OCI-LY1 (cell line): ENCODE measurements around the gene ZNF219.

Experiments
- H2AFZ ChIP-seq: fragments of 200-600 bp; sonication (generic), shearing (Covaris generic); 2 replicates; pipeline ENCODE4 v1.6.0; 2014; ENCODE audit warnings: antibody characterized with exemption, mild to moderate bottlenecking, low read length
- H3F3A ChIP-seq: fragments of 200-600 bp; sonication (generic), shearing (Covaris generic); 2 replicates; pipeline ENCODE4 v1.6.0; 2014; ENCODE audit warnings: mild to moderate bottlenecking, antibody characterized with exemption, low read length, moderate library complexity; ENCODE audit not compliant: insufficient read depth
- H3K27ac ChIP-seq: fragments of 200-600 bp; sonication (generic); 2 replicates; pipeline ENCODE4 v1.5.1; 2014; ENCODE audit warnings: low read length, mixed run types, mild to moderate bottlenecking, low read depth; ENCODE audit not compliant: poor library complexity, severe bottlenecking
- H3K27me3 ChIP-seq: fragments of 200-600 bp; sonication (generic); 2 replicates; pipeline ENCODE4 v1.6.0; 2014; ENCODE audit warnings: antibody characterized with exemption, mild to moderate bottlenecking, low read length, moderate library complexity; ENCODE audit not compliant: insufficient read depth
- H3K36me3 ChIP-seq: fragments of 200-600 bp; sonication (generic); 2 replicates; pipeline ENCODE4 v1.6.1; 2014; ENCODE audit warnings: mild to moderate bottlenecking, antibody characterized with exemption, low read length, moderate library complexity, mixed read lengths; ENCODE audit not compliant: insufficient read depth
- H3K4me1 ChIP-seq: fragments of 200-600 bp; sonication (generic); 2 replicates; pipeline ENCODE4 v1.5.1; 2014; ENCODE audit warnings: mild to moderate bottlenecking, low read length, moderate library complexity; ENCODE audit not compliant: insufficient read depth, severe bottlenecking
- H3K4me2 ChIP-seq: fragments of 200-600 bp; sonication (generic), shearing (Covaris generic); 2 replicates; pipeline ENCODE4 v1.6.1; 2014; ENCODE audit warnings: low read length
- H3K4me3 ChIP-seq: fragments of 200-600 bp; sonication (generic); 2 replicates; pipeline ENCODE4 v1.5.1; 2014; ENCODE audit warnings: low read length, low read depth, mild to moderate bottlenecking, mixed read lengths; ENCODE audit not compliant: poor library complexity, severe bottlenecking
- H3K79me2 ChIP-seq: fragments of 200-600 bp; shearing (Covaris generic); 2 replicates; pipeline ENCODE4 v1.6.1; 2016; ENCODE audit warnings: mixed run types, low read length, mixed read lengths; ENCODE audit not compliant: insufficient read depth
- H3K9ac ChIP-seq: fragments of 200-600 bp; sonication (generic), shearing (Covaris generic); 2 replicates; pipeline ENCODE4 v1.6.1; 2014; ENCODE audit warnings: mild to moderate bottlenecking, low read length, mixed read lengths
- H3K9me2 ChIP-seq: fragments of 200-600 bp; sonication (generic), shearing (Covaris generic); 2 replicates; pipeline ENCODE4 v1.6.1; 2014; ENCODE audit warnings: low read depth, mild to moderate bottlenecking, low read length, mixed read lengths
- H3K9me3 ChIP-seq: fragments of 200-600 bp; shearing (Covaris generic); 2 replicates; pipeline ENCODE4 v1.6.1; 2014; ENCODE audit warnings: low read length, mixed read lengths
- H4K20me1 ChIP-seq: fragments of 200-600 bp; sonication (generic), shearing (Covaris generic); 2 replicates; pipeline ENCODE4 v1.6.0; 2016; ENCODE audit warnings: mild to moderate bottlenecking, low read length; ENCODE audit not compliant: insufficient read depth
- CTCF ChIP-seq: fragments of 200-600 bp; sonication (generic), shearing (Covaris generic); IDR thresholded peaks from 2 replicates; pipeline ENCODE4 v1.5.1; 2017; ENCODE audit warnings: mild to moderate bottlenecking, antibody characterized with exemption, low read length, moderate library complexity, mixed read lengths
- EZH2 ChIP-seq: fragments of 200-600 bp; sonication (generic), shearing (Covaris generic); IDR thresholded peaks from 2 replicates; pipeline ENCODE4 v1.8.0; 2017; ENCODE audit warnings: borderline replicate concordance, mixed run types, mild to moderate bottlenecking, antibody characterized with exemption, low read length, moderate library complexity, mixed read lengths

Gene ZNF219

GRCh38 chr14:21057803-21058675 lies 40.4 kb downstream of the ZNF219 start, which contains the start of gene RNASE8:
TSS of gene RNASE8 (plus strand) at chr14:21057822. CDS start at chr14:21057893, 71 bp downstream.
- TF ChIP-seq CTCF = no peak
- no peak for TF ChIP-seq EZH2
- H3K4me3 ChIP-seq = no peak within 1 kb of the TSS
- no peaks in the 10 kb centered on the region for H4K20me1 ChIP-seq
- H3K27me3 ChIP-seq = peaks cover 5% of the 10 kb centered on the region; the same call in 1 of the 2 replicates
- H3K9ac ChIP-seq = no peak within 1 kb of the TSS
- H2AFZ ChIP-seq = no peak within 1 kb of the TSS
- no peaks in the 10 kb centered on the region for H3K36me3 ChIP-seq
- H3K4me1 ChIP-seq = no peaks in the 10 kb centered on the region
- H3K4me2 ChIP-seq = no peak within 1 kb of the TSS
- no peaks in the 10 kb centered on the region for H3K79me2 ChIP-seq
- H3K9me2 ChIP-seq = no peaks in the 10 kb centered on the region
- H3K9me3 ChIP-seq = no peaks in the 10 kb centered on the region
- no peaks in the 10 kb centered on the region for H3F3A ChIP-seq
- no peak within 1 kb of the TSS for H3K27ac ChIP-seq

- Histone ChIP-seq H3K79me2 (no peaks in the 10 kb centered on the region), H3K4me3 (no peak overlapping the region), H3K4me1 (no peaks in the 10 kb centered on the region), H3K9ac (no peak overlapping the region), H3K27me3 (peaks cover 6% of the 10 kb centered on the region; the same call in 1 of the 2 replicates), H3K4me2 (no peak overlapping the region), H3K9me2 (no peaks in the 10 kb centered on the region), H3K9me3 (no peaks in the 10 kb centered on the region), H3F3A (no peaks in the 10 kb centered on the region), H3K27ac (no peak overlapping the region), H2AFZ (no peak overlapping the region), H3K36me3 (no peaks in the 10 kb centered on the region), H4K20me1 (no peaks in the 10 kb centered on the region)
- TF ChIP-seq CTCF (no peak), EZH2 (no peak)
Measured at GRCh38 chr14:21056520-21057163, 41.8 kb downstream of the ZNF219 start.

GRCh38 chr14:21055432-21056117 lies 42.9 kb downstream of the ZNF219 start:
- no peaks in the 10 kb centered on the region for H3K36me3 ChIP-seq
- H3K9me3 ChIP-seq = no peaks in the 10 kb centered on the region
- peaks cover 8% of the 10 kb centered on the region; the same call in 1 of the 2 replicates for H3K27me3 ChIP-seq
- H2AFZ ChIP-seq = no peak overlapping the region
- H3F3A ChIP-seq = no peaks in the 10 kb centered on the region
- H3K4me1 ChIP-seq = no peaks in the 10 kb centered on the region
- H3K27ac ChIP-seq = no peak overlapping the region
- no peaks in the 10 kb centered on the region for H4K20me1 ChIP-seq
- H3K79me2 ChIP-seq = no peaks in the 10 kb centered on the region
- H3K4me2 ChIP-seq = no peak overlapping the region
- no peak overlapping the region for H3K4me3 ChIP-seq
- H3K9me2 ChIP-seq = no peaks in the 10 kb centered on the region
- no peak overlapping the region for H3K9ac ChIP-seq
- TF ChIP-seq CTCF = no peak
- no peak for TF ChIP-seq EZH2
